Measurements from ENCODE around the gene ETFDH.

ETFDH gene

DNA sequence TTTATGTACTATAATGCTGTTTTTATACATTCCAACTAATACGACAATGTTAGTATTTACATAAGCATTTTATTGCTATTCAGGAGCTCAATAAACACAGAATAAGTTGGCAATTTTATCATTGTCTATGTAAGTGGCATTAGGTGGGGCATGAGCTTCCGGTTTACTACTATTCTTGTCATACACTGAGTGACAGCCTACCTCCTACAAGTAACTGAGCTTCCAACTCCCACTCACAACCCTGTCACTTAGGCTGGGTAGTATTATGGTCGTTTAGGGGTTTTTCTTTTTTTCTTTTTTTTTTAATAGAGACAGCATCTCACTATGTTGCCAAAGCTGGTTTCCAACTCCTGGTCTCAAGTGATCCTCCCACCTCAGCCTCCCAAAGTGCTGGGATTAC is 43.7 kb downstream of the ETFDH start:
- Histone ChIP-seq H3K4me2 (ENCODE audit: low read depth, low read length) (no peak overlapping the region), H3K4me1 (ENCODE audit: low read length) (no peaks in the 10 kb centered on the region), H3K27me3 (replicated peaks; ENCODE audit: insufficient read depth, low read length) (no peaks in the 10 kb centered on the region), H3K27ac (ENCODE audit: low read length) (no peak overlapping the region), H3K4me3 (ENCODE audit: low read length) (no peak overlapping the region), H3K9ac (ENCODE audit: low read length) (no peak overlapping the region), H3K9me3 (replicated peaks; ENCODE audit: insufficient read depth, low read length) (no peaks in the 10 kb centered on the region), H4K20me1 (ENCODE audit: insufficient read depth, low read length) (no peaks in the 10 kb centered on the region), H3K36me3 (replicated peaks; ENCODE audit: insufficient read depth, low read length) (peaks cover 15% of the 10 kb centered on the region; the same call in 1 of the 2 replicates), H3K79me2 (ENCODE audit: low read length) (peaks cover 13% of the 10 kb centered on the region; the same call in 1 of the 2 replicates), H3F3A (ENCODE audit: insufficient read depth, low read length) (no peaks in the 10 kb centered on the region), H3K9me2 (replicated peaks; ENCODE audit: insufficient read depth, low read length) (no peaks in the 10 kb centered on the region), H2AFZ (ENCODE audit: low read length) (no peak overlapping the region)
- TF ChIP-seq EZH2phosphoT487 (IDR thresholded peaks at IDR 0.05; ENCODE audit: low read length): no peak
- no peak for TF ChIP-seq EZH2 (optimal IDR thresholded peaks at IDR 0.05; ENCODE audit: low read depth, low read length)
- TF ChIP-seq, protein P1, sequence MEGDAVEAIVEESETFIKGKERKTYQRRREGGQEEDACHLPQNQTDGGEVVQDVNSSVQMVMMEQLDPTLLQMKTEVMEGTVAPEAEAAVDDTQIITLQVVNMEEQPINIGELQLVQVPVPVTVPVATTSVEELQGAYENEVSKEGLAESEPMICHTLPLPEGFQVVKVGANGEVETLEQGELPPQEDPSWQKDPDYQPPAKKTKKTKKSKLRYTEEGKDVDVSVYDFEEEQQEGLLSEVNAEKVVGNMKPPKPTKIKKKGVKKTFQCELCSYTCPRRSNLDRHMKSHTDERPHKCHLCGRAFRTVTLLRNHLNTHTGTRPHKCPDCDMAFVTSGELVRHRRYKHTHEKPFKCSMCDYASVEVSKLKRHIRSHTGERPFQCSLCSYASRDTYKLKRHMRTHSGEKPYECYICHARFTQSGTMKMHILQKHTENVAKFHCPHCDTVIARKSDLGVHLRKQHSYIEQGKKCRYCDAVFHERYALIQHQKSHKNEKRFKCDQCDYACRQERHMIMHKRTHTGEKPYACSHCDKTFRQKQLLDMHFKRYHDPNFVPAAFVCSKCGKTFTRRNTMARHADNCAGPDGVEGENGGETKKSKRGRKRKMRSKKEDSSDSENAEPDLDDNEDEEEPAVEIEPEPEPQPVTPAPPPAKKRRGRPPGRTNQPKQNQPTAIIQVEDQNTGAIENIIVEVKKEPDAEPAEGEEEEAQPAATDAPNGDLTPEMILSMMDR (IDR thresholded peaks at IDR 0.05; ENCODE audit: low read length): no peak
- no peak for DNase-seq

DNA sequence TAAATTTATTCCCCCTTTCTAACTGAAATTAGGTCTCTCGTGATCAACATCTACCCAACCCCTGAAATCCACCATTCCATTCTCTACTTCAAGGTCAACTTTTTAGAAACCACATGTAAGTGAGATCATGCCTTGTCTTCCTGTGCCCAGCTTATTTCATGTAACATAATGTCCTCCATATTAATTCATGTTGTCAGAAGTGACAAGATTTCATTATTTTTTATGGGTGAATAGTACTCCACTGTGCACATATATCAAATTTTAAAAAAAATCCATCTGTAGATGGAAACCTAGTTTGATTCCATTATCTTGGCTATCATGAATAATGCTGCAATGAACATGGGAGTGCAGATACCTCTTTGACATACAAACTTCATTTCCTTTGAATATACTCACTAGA is 49.6 kb downstream of the ETFDH start:
- no peak for DNase-seq
- TF ChIP-seq, protein P1 (IDR thresholded peaks at IDR 0.05; ENCODE audit: low read length): no peak
- TF ChIP-seq EZH2 (optimal IDR thresholded peaks at IDR 0.05; ENCODE audit: low read depth, low read length) (no peak), EZH2phosphoT487 (IDR thresholded peaks at IDR 0.05; ENCODE audit: low read length) (no peak)
- no peaks in the 10 kb centered on the region for H3K27me3 ChIP-seq (replicated peaks; ENCODE audit: insufficient read depth, low read length)
- peaks cover 7% of the 10 kb centered on the region for H3F3A ChIP-seq (ENCODE audit: insufficient read depth, low read length)
- H3K4me2 ChIP-seq (ENCODE audit: low read depth, low read length): peak overlapping the region; percentile 98; the same call in 1 of the 2 replicates
- 0 out of 2 replicates have a peak overlapping the region, but pooled peaks have one; percentile 88 for H3K9ac ChIP-seq (ENCODE audit: low read length)
- H4K20me1 ChIP-seq (ENCODE audit: insufficient read depth, low read length): no peaks in the 10 kb centered on the region
- H3K27ac ChIP-seq (ENCODE audit: low read length): no peak overlapping the region
- peaks cover 32% of the 10 kb centered on the region for H3K79me2 ChIP-seq (ENCODE audit: low read length)
- no peaks in the 10 kb centered on the region for H3K9me2 ChIP-seq (replicated peaks; ENCODE audit: insufficient read depth, low read length)
- no peak overlapping the region for H2AFZ ChIP-seq (ENCODE audit: low read length)
- H3K4me1 ChIP-seq (ENCODE audit: low read length): peaks cover 7% of the 10 kb centered on the region
- peak overlapping the region; percentile 92; the same call in 1 of the 2 replicates for H3K4me3 ChIP-seq (ENCODE audit: low read length)
- no peaks in the 10 kb centered on the region for H3K9me3 ChIP-seq (replicated peaks; ENCODE audit: insufficient read depth, low read length)
- peaks cover 17% of the 10 kb centered on the region; the same call in 1 of the 2 replicates for H3K36me3 ChIP-seq (replicated peaks; ENCODE audit: insufficient read depth, low read length)

DNA sequence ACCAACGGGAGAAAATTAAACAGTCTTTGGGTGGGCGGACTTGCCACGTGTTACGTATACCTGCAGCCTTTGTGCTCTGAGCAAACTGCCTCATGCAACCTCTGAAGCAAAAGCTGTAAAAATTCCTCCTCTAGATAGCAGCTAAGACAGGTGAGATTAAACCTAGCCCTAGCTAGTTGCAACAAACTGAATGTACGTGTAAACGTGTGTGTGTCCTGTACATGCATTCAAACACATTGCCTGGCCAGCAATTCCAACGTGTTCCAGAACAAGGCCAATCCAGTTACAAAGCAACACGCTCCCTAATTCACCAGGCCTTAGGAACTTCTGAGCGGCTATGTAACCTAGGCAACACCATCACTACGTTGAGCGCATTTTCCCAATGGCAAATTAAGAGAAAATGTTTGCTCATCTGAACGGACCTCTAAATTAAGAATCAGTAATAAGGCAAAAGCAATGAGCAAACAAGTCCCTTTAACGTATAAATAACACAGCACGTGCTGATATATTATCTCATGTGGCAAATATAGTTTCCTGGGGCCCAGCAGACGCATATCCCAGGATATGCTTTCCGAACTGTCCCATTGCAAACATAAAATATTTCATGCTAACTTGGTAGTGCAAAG is 50.3 kb downstream of the ETFDH start:
- H3K4me2 ChIP-seq (ENCODE audit: low read depth, low read length): peak overlapping the region; percentile 98
- H3K27me3 ChIP-seq (replicated peaks; ENCODE audit: insufficient read depth, low read length): no peaks in the 10 kb centered on the region
- H3K27ac ChIP-seq (ENCODE audit: low read length): peak overlapping the region; percentile 78; the same call in 1 of the 2 replicates
- H3K4me3 ChIP-seq (ENCODE audit: low read length): peak overlapping the region; percentile 92
- peaks cover 7% of the 10 kb centered on the region for H3F3A ChIP-seq (ENCODE audit: insufficient read depth, low read length)
- peak; percentile 8 for DNase-seq
- H3K79me2 ChIP-seq (ENCODE audit: low read length): peaks cover 32% of the 10 kb centered on the region
- no peaks in the 10 kb centered on the region for H4K20me1 ChIP-seq (ENCODE audit: insufficient read depth, low read length)
- H3K9me2 ChIP-seq (replicated peaks; ENCODE audit: insufficient read depth, low read length): no peaks in the 10 kb centered on the region
- TF ChIP-seq EZH2 (optimal IDR thresholded peaks at IDR 0.05; ENCODE audit: low read depth, low read length): no peak
- no peak for TF ChIP-seq EZH2phosphoT487 (IDR thresholded peaks at IDR 0.05; ENCODE audit: low read length)
- TF ChIP-seq, protein P1 (IDR thresholded peaks at IDR 0.05; ENCODE audit: low read length): no peak
- H3K9me3 ChIP-seq (replicated peaks; ENCODE audit: insufficient read depth, low read length): no peaks in the 10 kb centered on the region
- peaks cover 12% of the 10 kb centered on the region; the same call in 1 of the 2 replicates for H3K36me3 ChIP-seq (replicated peaks; ENCODE audit: insufficient read depth, low read length)
- peaks cover 7% of the 10 kb centered on the region for H3K4me1 ChIP-seq (ENCODE audit: low read length)
- peak overlapping the region; percentile 92 for H2AFZ ChIP-seq (ENCODE audit: low read length)
- H3K9ac ChIP-seq (ENCODE audit: low read length): peak overlapping the region; percentile 88
